Endodermal cell (in vitro differentiated cells): ENCODE results near the gene PYY. TPM values are rescaled to one million over a fixed set of nuclear protein-coding genes. Genes with fewer than 3 reads are reported as not detected.

Experiments
- DNase-seq: peaks from one replicate; pipeline ENCODE4 v3.0.0-alpha.2; 2017
- H3K27ac ChIP-seq: 2 replicates; pipeline ENCODE4 v1.5.1; 2013; ENCODE audit warnings: mild to moderate bottlenecking, low read depth, low read length, moderate library complexity
- H3K27me3 ChIP-seq: 2 replicates; pipeline ENCODE4 v1.6.1; 2013; ENCODE audit warnings: mild to moderate bottlenecking, low read length, moderate library complexity; ENCODE audit not compliant: insufficient read depth, control insufficient read depth, poor library complexity, severe bottlenecking
- H3K36me3 ChIP-seq: 2 replicates; pipeline ENCODE4 v1.7.0; 2013; ENCODE audit warnings: mild to moderate bottlenecking, low read length, moderate library complexity; ENCODE audit not compliant: control insufficient read depth, insufficient read depth
- H3K4me1 ChIP-seq: one replicate; pipeline ENCODE4 v1.7.0; 2013; ENCODE audit warnings: low read length; ENCODE audit not compliant: control insufficient read depth, insufficient read depth
- H3K4me3 ChIP-seq: 2 replicates; pipeline ENCODE4 v1.5.1; 2013; ENCODE audit warnings: mild to moderate bottlenecking, low read length, moderate library complexity
- H3K9ac ChIP-seq: 2 replicates; pipeline ENCODE4 v1.6.1; 2013; ENCODE audit warnings: mild to moderate bottlenecking, low read length, moderate library complexity; ENCODE audit not compliant: poor library complexity, severe bottlenecking; ENCODE audit errors: extremely low read depth
- H3K9me3 ChIP-seq: 2 replicates; pipeline ENCODE4 v1.6.1; 2013; ENCODE audit warnings: mild to moderate bottlenecking, low read length, moderate library complexity; ENCODE audit not compliant: control insufficient read depth
- H3K27ac Mint-ChIP-seq: 2 replicates; pipeline ENCODE4 v1.8.0; 2020; ENCODE audit warnings: mixed read lengths
- H3K27me3 Mint-ChIP-seq: 2 replicates; pipeline ENCODE4 v1.8.0; 2021; ENCODE audit warnings: mild to moderate bottlenecking, mixed read lengths; ENCODE audit not compliant: insufficient read depth
- H3K36me3 Mint-ChIP-seq: 2 replicates; pipeline ENCODE4 v1.8.0; 2020; ENCODE audit warnings: low read depth, mixed read lengths
- H3K4me1 Mint-ChIP-seq: 2 replicates; pipeline ENCODE4 v1.8.0; 2020; ENCODE audit warnings: mixed read lengths
- H3K4me3 Mint-ChIP-seq: 2 replicates; pipeline ENCODE4 v1.8.0; 2020; ENCODE audit warnings: mild to moderate bottlenecking, moderate library complexity, mixed read lengths
- H3K9me3 Mint-ChIP-seq: 2 replicates; pipeline ENCODE4 v1.8.0; 2020; ENCODE audit warnings: mild to moderate bottlenecking, mixed read lengths
- WGBS, 2 experiments: methylation state at CpG; one replicate each; pipeline versions ENCODE4 v1.1.5 to v1.1.7; 2013; ENCODE audit warnings: missing lambda C conversion rate in 2 of 2, mixed read lengths in 1 of 2; ENCODE audit not compliant: insufficient coverage in 1 of 2, insufficient read length in 1 of 2; 5-methylcytosine and 5-hydroxymethylcytosine counted together
- total RNA-seq, 2 donors: library from RNA; stranded (reverse); fragmentation: NEBNext Ultra II Directional in 1 of 2; extraction: Animal tissue kit (Norgen Biotek cat#: 25700) in 1 of 2; gene quantifications; 2 replicates in 1 of 2; 3 replicates in 1 of 2; pipeline ENCODE4 v1.2.1, GENCODE V29; 2021
- TF ChIP-seq, protein P1 (sequence below): fragments of 200-600 bp; sonication (generic); conservative IDR thresholded peaks from 2 replicates; pipeline ENCODE4 v1.5.0; 2021; ENCODE audit warnings: antibody characterized with exemption, mild to moderate bottlenecking

Gene PYY
- total RNA-seq, 2 donors from 2014 or later = 1.3 to 1.4 TPM

DNA sequence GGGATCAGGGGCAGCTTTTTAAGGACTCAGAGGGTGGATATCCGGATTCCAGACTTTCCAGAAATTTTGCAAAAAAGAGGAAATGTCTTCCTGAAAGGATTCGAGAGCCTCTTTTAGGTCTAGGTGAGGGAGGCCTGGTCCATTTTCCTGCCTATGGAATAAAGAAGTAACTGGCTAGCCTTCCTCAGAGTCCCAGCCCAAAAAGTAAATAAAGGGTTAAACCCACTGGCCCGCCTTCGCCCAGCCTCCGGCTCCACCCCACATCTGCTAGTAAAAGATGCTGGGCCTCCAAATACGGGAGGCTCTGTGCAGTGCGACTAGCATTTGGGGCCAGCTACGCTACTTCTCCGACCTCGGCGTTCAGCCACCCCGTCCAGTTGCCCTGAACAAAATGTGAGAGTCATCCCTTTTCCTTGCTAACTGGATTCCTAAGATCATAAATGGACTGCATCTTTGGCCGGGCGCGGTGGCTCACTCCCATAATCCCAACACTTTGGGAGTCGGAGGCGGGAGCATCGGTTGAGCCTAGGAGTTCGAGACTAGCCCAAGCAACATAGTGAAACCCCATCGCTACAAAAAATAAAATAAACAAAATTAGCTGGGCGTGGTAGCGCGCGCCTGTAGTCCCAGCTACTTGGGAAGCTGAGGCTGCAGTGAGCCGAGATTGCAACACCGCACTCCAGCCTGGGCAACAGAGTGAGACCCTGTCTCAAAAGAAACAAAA is 45.6 kb downstream of the PYY start:
- Histone ChIP-seq H3K4me1 (no peaks in the 10 kb centered on the region), H3K27ac (no peak overlapping the region), H3K9me3 (no peaks in the 10 kb centered on the region), H3K27me3 (peaks cover 56% of the 10 kb centered on the region), H3K9ac (no peak overlapping the region), H3K4me3 (peak overlapping the region; percentile 72), H3K36me3 (no peaks in the 10 kb centered on the region)
- TF ChIP-seq, protein P1, sequence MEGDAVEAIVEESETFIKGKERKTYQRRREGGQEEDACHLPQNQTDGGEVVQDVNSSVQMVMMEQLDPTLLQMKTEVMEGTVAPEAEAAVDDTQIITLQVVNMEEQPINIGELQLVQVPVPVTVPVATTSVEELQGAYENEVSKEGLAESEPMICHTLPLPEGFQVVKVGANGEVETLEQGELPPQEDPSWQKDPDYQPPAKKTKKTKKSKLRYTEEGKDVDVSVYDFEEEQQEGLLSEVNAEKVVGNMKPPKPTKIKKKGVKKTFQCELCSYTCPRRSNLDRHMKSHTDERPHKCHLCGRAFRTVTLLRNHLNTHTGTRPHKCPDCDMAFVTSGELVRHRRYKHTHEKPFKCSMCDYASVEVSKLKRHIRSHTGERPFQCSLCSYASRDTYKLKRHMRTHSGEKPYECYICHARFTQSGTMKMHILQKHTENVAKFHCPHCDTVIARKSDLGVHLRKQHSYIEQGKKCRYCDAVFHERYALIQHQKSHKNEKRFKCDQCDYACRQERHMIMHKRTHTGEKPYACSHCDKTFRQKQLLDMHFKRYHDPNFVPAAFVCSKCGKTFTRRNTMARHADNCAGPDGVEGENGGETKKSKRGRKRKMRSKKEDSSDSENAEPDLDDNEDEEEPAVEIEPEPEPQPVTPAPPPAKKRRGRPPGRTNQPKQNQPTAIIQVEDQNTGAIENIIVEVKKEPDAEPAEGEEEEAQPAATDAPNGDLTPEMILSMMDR = no peak
- Mint-ChIP-seq H3K4me1 (no peaks in the 10 kb centered on the region), H3K27ac (no peak overlapping the region), H3K4me3 (peak overlapping the region; percentile 63), H3K36me3 (no peaks in the 10 kb centered on the region), H3K27me3 (peaks cover 57% of the 10 kb centered on the region), H3K9me3 (no peaks in the 10 kb centered on the region)
- WGBS, 2 experiments = 21 to 33% methylated on average over 12 to 26 of the region's 26 CpGs
- DNase-seq = peak; percentile 91

- whole genome bisulfite sequencing, 2 experiments = 0 to 1% methylated on average over 22 to 36 of the region's 36 CpGs
- Histone ChIP-seq H3K4me1 (no peaks in the 10 kb centered on the region), H3K27me3 (peaks cover 53% of the 10 kb centered on the region), H3K27ac (peak within 1 kb of the TSS; percentile 76), H3K36me3 (no peaks in the 10 kb centered on the region), H3K9ac (peak within 1 kb of the TSS; percentile 3), H3K4me3 (peak within 1 kb of the TSS; percentile 72), H3K9me3 (no peaks in the 10 kb centered on the region)
- no peaks in the 10 kb centered on the region for H3K36me3 Mint-ChIP-seq
- DNase-seq = peak; percentile 98
- H3K27me3 Mint-ChIP-seq = peaks cover 58% of the 10 kb centered on the region
- TF ChIP-seq, protein P1 = no peak
- no peaks in the 10 kb centered on the region for H3K9me3 Mint-ChIP-seq
- peak within 1 kb of the TSS; percentile 63 for H3K4me3 Mint-ChIP-seq
- H3K27ac Mint-ChIP-seq = peak within 1 kb of the TSS; percentile 3
- no peaks in the 10 kb centered on the region for H3K4me1 Mint-ChIP-seq
Measured at GRCh38 chr17:43907425-43907981, 46.2 kb downstream of the PYY start, which contains the start of gene MPP2. Gene MPP2, minus strand, starts transcription at chr17:43907536. Its CDS starts 3,076 bp downstream, at chr17:43904460.

GRCh38 chr17:43906951-43907424 is 46.8 kb downstream of the PYY start:
- peak overlapping the region; percentile 63 for H3K4me3 Mint-ChIP-seq
- Histone ChIP-seq H3K9ac (no peak overlapping the region), H3K9me3 (no peaks in the 10 kb centered on the region), H3K4me3 (peak overlapping the region; percentile 72), H3K4me1 (no peaks in the 10 kb centered on the region), H3K36me3 (no peaks in the 10 kb centered on the region), H3K27ac (peak overlapping the region; percentile 76), H3K27me3 (peaks cover 53% of the 10 kb centered on the region)
- H3K27me3 Mint-ChIP-seq = peaks cover 58% of the 10 kb centered on the region
- DNase-seq = no peak
- TF ChIP-seq, protein P1 = no peak
- WGBS, 2 experiments = 0 to 5% methylated on average over 4 to 29 of the region's 29 CpGs
- H3K4me1 Mint-ChIP-seq = no peaks in the 10 kb centered on the region
- no peaks in the 10 kb centered on the region for H3K36me3 Mint-ChIP-seq
- H3K27ac Mint-ChIP-seq = no peak overlapping the region
- H3K9me3 Mint-ChIP-seq = no peaks in the 10 kb centered on the region
